ENCODE measurements around the gene PIEZO2.
A peak's percentile ranks its signal among the peaks of the same experiment; 100 is the strongest.

Gene PIEZO2

DNA sequence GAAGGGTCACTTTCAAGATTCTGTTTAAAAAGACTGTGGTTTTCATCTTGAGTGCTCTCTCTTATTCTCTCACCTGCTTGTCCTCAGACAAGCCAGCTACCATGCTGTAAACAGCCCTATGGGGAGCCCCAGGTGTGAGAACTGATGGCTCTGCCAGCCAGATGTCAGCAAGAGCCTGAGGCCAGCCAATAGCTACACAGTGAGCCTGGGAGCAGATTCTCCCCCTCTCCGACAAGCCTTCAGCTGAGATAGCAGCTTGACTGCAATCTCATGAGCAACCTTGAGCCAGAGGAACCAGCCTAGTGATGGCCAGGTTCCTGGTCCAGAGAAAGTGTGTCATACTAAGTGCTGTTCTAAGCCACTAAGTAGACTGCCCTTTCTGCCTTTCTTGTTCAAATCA is 351.5 kb downstream of the PIEZO2 start:
- POLR2A ChIA-PET: no interaction called here
- no peak overlapping the region for H3K27ac ChIP-seq (ENCODE audit: insufficient read depth in 1 of 2, low read depth in 1 of 2, low read length in 2 of 2, poor library complexity in 1 of 2, severe bottlenecking in 2 of 2)
- CTCF ChIA-PET: interaction anchor here (1.2 to 1.4 kb wide), 2 partner anchors 12 to 16 kb away, joined by 4 read pairs; no protein-coding TSS in a partner anchor

DNA sequence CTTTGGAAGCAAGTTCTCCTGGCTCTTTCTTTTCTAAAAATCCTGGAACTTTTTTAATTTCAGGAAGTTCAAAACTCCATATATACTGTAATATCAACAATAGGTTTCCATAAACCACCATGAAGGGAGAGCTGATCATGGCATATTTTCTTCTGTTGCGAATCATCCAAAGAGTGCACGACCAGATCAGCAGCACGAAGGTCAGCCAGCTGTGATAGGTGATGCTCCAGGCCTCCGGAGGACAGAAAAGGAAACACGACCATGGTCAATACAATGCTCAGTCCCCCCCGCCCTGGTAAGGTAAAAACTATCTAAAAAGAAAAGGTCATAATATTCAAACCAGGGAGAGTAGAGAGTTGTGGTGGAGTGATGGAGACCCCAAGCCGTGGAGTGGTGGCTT is 354.6 kb downstream of the PIEZO2 start:
- H3K4me1 ChIP-seq (ENCODE audit: control extremely low read depth in 1 of 4, control insufficient read depth in 4 of 4, insufficient read depth in 4 of 4, low read length in 3 of 4): peaks cover 0 to 3% (median 0%) of the 10 kb centered on the region in 4 experiments
- H3K27me3 ChIP-seq (replicated peaks in 2 of 5; ENCODE audit: control insufficient read depth in 4 of 5, insufficient read depth in 5 of 5, low read length in 4 of 5): no peaks in the 10 kb centered on the region
- POLR2A ChIA-PET: interaction anchor here (0.7 kb wide), 1 partner anchor 90 kb away, joined by 3 read pairs; no protein-coding TSS in a partner anchor
- H3K36me3 ChIP-seq (ENCODE audit: control insufficient read depth in 4 of 4, insufficient read depth in 4 of 4, low read length in 3 of 4): no peaks in the 10 kb centered on the region
- CTCF ChIA-PET: interaction anchor here (2.0 kb wide), 1 partner anchor 8 kb away, joined by 8 read pairs; no protein-coding TSS in a partner anchor
- WGBS (ENCODE audit: insufficient coverage): 97% methylated on average over 7 of the region's 7 CpGs
- no peak for DNase-seq
- H3K9me3 ChIP-seq (ENCODE audit: control extremely low read depth in 1 of 5, control insufficient read depth in 4 of 5, insufficient read depth in 2 of 5, low read depth in 1 of 5, low read length in 4 of 5): no peaks in the 10 kb centered on the region
- H3K4me3 ChIP-seq (ENCODE audit: control insufficient read depth in 1 of 7, extremely low read depth in 1 of 7, insufficient read depth in 4 of 7, low read depth in 2 of 7, low read length in 6 of 7): no peak overlapping the region
- H3K27ac ChIP-seq (ENCODE audit: insufficient read depth in 1 of 2, low read depth in 1 of 2, low read length in 2 of 2, poor library complexity in 1 of 2, severe bottlenecking in 2 of 2): no peak overlapping the region

More for the DNA sequence above, 351.5 kb downstream of the PIEZO2 start:
- H3K9me3 ChIP-seq (ENCODE audit: control extremely low read depth in 1 of 5, control insufficient read depth in 4 of 5, insufficient read depth in 2 of 5, low read depth in 1 of 5, low read length in 4 of 5): no peaks in the 10 kb centered on the region
- 100% methylated on average over 1 of the region's 1 CpG for WGBS (ENCODE audit: insufficient coverage)
- H3K36me3 ChIP-seq (ENCODE audit: control insufficient read depth in 4 of 4, insufficient read depth in 4 of 4, low read length in 3 of 4): no peaks in the 10 kb centered on the region
- H3K27me3 ChIP-seq (replicated peaks in 2 of 5; ENCODE audit: control insufficient read depth in 4 of 5, insufficient read depth in 5 of 5, low read length in 4 of 5): no peaks in the 10 kb centered on the region
- DNase-seq: no peak
- no peaks in the 10 kb centered on the region for H3K4me1 ChIP-seq (ENCODE audit: control extremely low read depth in 1 of 4, control insufficient read depth in 4 of 4, insufficient read depth in 4 of 4, low read length in 3 of 4)
- H3K4me3 ChIP-seq (ENCODE audit: control insufficient read depth in 1 of 7, extremely low read depth in 1 of 7, insufficient read depth in 4 of 7, low read depth in 2 of 7, low read length in 6 of 7): no peak overlapping the region

DNA sequence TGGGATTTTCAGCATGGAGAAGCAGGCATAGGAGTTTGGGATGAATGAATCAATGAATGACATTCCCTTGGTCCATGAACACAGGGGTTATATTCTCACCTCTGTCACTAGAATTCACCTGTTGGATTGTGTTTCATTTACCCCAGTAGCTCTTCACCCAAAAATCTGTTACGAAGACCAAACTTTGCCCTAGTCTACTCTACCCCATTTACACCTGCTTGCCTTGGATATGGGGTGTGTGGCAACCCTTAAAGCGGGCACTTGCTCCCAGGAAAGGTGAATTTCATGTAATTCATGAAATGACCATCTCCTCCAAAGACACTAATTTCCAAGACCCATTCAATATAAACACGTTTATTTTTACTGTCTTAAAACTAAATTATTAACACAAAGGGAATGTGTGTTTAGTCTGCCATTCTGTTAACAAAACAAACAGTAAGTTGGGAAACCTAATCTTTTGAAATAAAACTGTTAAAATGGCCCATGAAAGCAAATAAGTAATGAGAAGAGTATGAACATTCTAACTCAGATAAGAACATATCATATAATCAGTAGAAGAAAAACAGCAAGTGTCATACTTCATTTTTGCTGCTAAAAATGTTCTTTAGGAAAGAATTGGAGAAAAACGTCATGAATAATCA is 355.5 kb downstream of the PIEZO2 start:
- Histone ChIP-seq H3K9me3 (ENCODE audit: control extremely low read depth in 1 of 5, control insufficient read depth in 4 of 5, insufficient read depth in 2 of 5, low read depth in 1 of 5, low read length in 4 of 5) (no peaks in the 10 kb centered on the region), H3K36me3 (ENCODE audit: control insufficient read depth in 4 of 4, insufficient read depth in 4 of 4, low read length in 3 of 4) (no peaks in the 10 kb centered on the region), H3K27me3 (replicated peaks in 2 of 5; ENCODE audit: control insufficient read depth in 4 of 5, insufficient read depth in 5 of 5, low read length in 4 of 5) (no peaks in the 10 kb centered on the region), H3K4me1 (ENCODE audit: control extremely low read depth in 1 of 4, control insufficient read depth in 4 of 4, insufficient read depth in 4 of 4, low read length in 3 of 4) (peaks cover 0 to 3% (median 0%) of the 10 kb centered on the region in 4 experiments), H3K27ac (ENCODE audit: insufficient read depth in 1 of 2, low read depth in 1 of 2, low read length in 2 of 2, poor library complexity in 1 of 2, severe bottlenecking in 2 of 2) (no peak overlapping the region), H3K4me3 (ENCODE audit: control insufficient read depth in 1 of 7, extremely low read depth in 1 of 7, insufficient read depth in 4 of 7, low read depth in 2 of 7, low read length in 6 of 7) (no peak overlapping the region)
- no peak for DNase-seq
- CTCF ChIA-PET: no interaction called here
- POLR2A ChIA-PET: interaction anchor here (0.7 kb wide), 1 partner anchor 91 kb away, joined by 3 read pairs; no protein-coding TSS in a partner anchor
- WGBS (ENCODE audit: insufficient coverage): no CpG with 5 or more reads among the region's 4 CpGs

DNA sequence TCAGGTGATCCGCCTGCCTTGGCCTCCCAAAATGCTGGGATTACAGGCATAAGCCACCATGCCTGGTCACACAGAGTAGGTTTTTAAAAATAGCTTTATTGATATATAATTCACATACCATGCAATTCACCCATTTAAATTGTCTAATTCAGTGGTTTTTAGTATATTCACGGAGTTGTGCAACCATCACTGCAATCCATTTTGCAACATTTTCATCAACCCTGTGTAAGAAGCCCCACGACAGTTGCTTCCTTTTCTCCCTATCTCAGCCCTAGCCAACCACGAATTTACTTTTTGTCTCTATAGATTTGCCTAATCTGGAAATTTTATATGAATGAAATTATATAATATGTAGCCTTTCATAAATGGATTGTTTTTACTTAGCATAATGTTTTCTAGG is 357.2 kb downstream of the PIEZO2 start:
- WGBS (ENCODE audit: insufficient coverage): no CpG with 5 or more reads among the region's 4 CpGs
- H3K27me3 ChIP-seq (replicated peaks in 2 of 5; ENCODE audit: control insufficient read depth in 4 of 5, insufficient read depth in 5 of 5, low read length in 4 of 5): no peaks in the 10 kb centered on the region
- CTCF ChIA-PET: no interaction called here
- H3K27ac ChIP-seq (ENCODE audit: insufficient read depth in 1 of 2, low read depth in 1 of 2, low read length in 2 of 2, poor library complexity in 1 of 2, severe bottlenecking in 2 of 2): no peak overlapping the region
- H3K36me3 ChIP-seq (ENCODE audit: control insufficient read depth in 4 of 4, insufficient read depth in 4 of 4, low read length in 3 of 4): no peaks in the 10 kb centered on the region
- POLR2A ChIA-PET: no interaction called here
- DNase-seq: peak in 2 of 3 donors; percentile 36 to 37
- H3K4me3 ChIP-seq (ENCODE audit: control insufficient read depth in 1 of 7, extremely low read depth in 1 of 7, insufficient read depth in 4 of 7, low read depth in 2 of 7, low read length in 6 of 7): no peak overlapping the region
- H3K9me3 ChIP-seq (ENCODE audit: control extremely low read depth in 1 of 5, control insufficient read depth in 4 of 5, insufficient read depth in 2 of 5, low read depth in 1 of 5, low read length in 4 of 5): no peaks in the 10 kb centered on the region
- H3K4me1 ChIP-seq (ENCODE audit: control extremely low read depth in 1 of 4, control insufficient read depth in 4 of 4, insufficient read depth in 4 of 4, low read length in 3 of 4): peaks cover 0 to 7% (median 2%) of the 10 kb centered on the region in 4 experiments

DNA sequence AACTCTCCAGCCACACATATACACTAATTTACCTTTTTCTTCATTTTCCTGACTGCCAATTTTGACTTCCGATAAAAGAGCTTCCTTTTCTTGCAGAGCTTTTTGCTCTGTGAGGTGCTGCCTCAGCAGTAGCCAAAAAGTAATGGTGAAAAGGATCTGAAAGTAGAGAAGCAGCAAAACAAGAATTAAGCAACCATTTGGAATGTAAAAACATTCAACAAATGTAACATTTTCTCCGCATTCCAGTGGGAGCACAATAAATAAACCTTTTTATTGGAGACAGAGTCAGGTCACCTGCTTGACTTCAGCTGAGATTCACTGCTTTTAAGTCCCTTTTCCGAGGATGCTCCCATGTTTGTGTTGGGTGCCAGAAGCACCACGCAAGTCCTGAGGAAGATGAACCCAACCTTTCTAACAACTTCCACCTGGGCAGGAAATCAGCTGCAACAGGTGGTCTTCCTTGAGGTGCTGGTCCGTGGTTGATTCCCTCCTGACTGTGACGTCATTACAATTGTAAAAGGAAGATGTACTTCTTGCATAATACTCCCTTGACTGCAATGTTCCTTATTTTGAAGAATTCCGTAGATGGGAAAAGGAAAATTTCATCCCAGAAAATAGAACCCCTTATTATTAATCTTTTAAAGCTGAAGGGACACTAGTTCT is 358.1 kb downstream of the PIEZO2 start:
- H3K4me1 ChIP-seq (ENCODE audit: control extremely low read depth in 1 of 4, control insufficient read depth in 4 of 4, insufficient read depth in 4 of 4, low read length in 3 of 4): peaks cover 0 to 7% (median 3%) of the 10 kb centered on the region in 4 experiments
- no peaks in the 10 kb centered on the region for H3K36me3 ChIP-seq (ENCODE audit: control insufficient read depth in 4 of 4, insufficient read depth in 4 of 4, low read length in 3 of 4)
- ChIA-PET POLR2A (no interaction called here), CTCF (interaction anchor here (0.7 to 1.3 kb wide), 2 partner anchors 23 to 250 kb away, joined by 3 read pairs; no protein-coding TSS in a partner anchor)
- peak in 1 of 3 donors; percentile 29 for DNase-seq
- no peak overlapping the region for H3K27ac ChIP-seq (ENCODE audit: insufficient read depth in 1 of 2, low read depth in 1 of 2, low read length in 2 of 2, poor library complexity in 1 of 2, severe bottlenecking in 2 of 2)
- H3K9me3 ChIP-seq (ENCODE audit: control extremely low read depth in 1 of 5, control insufficient read depth in 4 of 5, insufficient read depth in 2 of 5, low read depth in 1 of 5, low read length in 4 of 5): no peaks in the 10 kb centered on the region
- no peak overlapping the region for H3K4me3 ChIP-seq (ENCODE audit: control insufficient read depth in 1 of 7, extremely low read depth in 1 of 7, insufficient read depth in 4 of 7, low read depth in 2 of 7, low read length in 6 of 7)
- whole genome bisulfite sequencing (ENCODE audit: insufficient coverage): 70% methylated on average over 6 of the region's 7 CpGs
- no peaks in the 10 kb centered on the region for H3K27me3 ChIP-seq (replicated peaks in 2 of 5; ENCODE audit: control insufficient read depth in 4 of 5, insufficient read depth in 5 of 5, low read length in 4 of 5)

DNA sequence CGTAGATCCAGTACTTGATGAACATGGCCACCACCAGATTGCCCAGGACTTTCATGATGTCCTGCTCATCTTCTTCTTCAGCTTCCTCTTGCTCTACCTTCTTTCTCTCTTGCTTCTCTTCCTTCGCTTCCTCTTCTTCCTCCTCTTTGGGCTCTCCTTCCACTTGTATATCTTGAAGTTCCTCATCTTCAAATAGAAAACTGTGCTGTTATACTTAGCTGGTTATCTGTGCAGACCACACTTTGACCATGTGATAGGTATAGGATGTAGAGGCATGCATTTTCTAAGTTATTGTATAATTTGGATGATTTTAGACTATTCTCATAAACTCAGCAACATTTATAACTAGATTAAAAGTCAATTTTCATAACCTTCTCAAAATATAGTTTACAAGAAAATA is 360.2 kb downstream of the PIEZO2 start:
- Histone ChIP-seq H3K27me3 (replicated peaks in 2 of 5; ENCODE audit: control insufficient read depth in 4 of 5, insufficient read depth in 5 of 5, low read length in 4 of 5) (no peaks in the 10 kb centered on the region), H3K36me3 (ENCODE audit: control insufficient read depth in 4 of 4, insufficient read depth in 4 of 4, low read length in 3 of 4) (no peaks in the 10 kb centered on the region), H3K4me3 (ENCODE audit: control insufficient read depth in 1 of 7, extremely low read depth in 1 of 7, insufficient read depth in 4 of 7, low read depth in 2 of 7, low read length in 6 of 7) (no peak overlapping the region), H3K9me3 (ENCODE audit: control extremely low read depth in 1 of 5, control insufficient read depth in 4 of 5, insufficient read depth in 2 of 5, low read depth in 1 of 5, low read length in 4 of 5) (no peaks in the 10 kb centered on the region), H3K27ac (ENCODE audit: insufficient read depth in 1 of 2, low read depth in 1 of 2, low read length in 2 of 2, poor library complexity in 1 of 2, severe bottlenecking in 2 of 2) (no peak overlapping the region), H3K4me1 (ENCODE audit: control extremely low read depth in 1 of 4, control insufficient read depth in 4 of 4, insufficient read depth in 4 of 4, low read length in 3 of 4) (peaks cover 0 to 7% (median 3%) of the 10 kb centered on the region in 4 experiments)
- peak in 2 of 3 donors; percentile 9 to 46 for DNase-seq
- ChIA-PET CTCF (interaction anchor here (2.3 to 6.1 kb wide), 3 partner anchors 12 to 365 kb away, joined by 7 to 31 read pairs (median 9); no protein-coding TSS in a partner anchor), POLR2A (no interaction called here)
- 100% methylated on average over 1 of the region's 2 CpGs for WGBS (ENCODE audit: insufficient coverage)
